ENCODE measurements around the gene ELL3.

GRCh38 chr15:43793647-43794046 lies 16.9 kb upstream of the ELL3 start:
- TF ChIP-seq POLR2AphosphoS5 (IDR thresholded peaks at IDR 0.05) (no peak), EZH2 (IDR thresholded peaks at IDR 0.05; ENCODE audit: borderline replicate concordance, insufficient read depth, low read length, poor library complexity, severe bottlenecking) (no peak), CTCF (IDR thresholded peaks at IDR 0.05; ENCODE audit: poor library complexity, severe bottlenecking) (no peak), SMC3 (conservative IDR thresholded peaks at IDR 0.05; ENCODE audit: poor library complexity) (no peak)
